Jurkat, Clone E6-1 (cell line): Measurements from ENCODE around the gene CD86.

Experiments
- DNase-seq: peaks from one replicate; pipeline ENCODE4 v3.0.0-alpha.2; 2011; ENCODE audit warnings: low read depth, low spot score
- H3K4me3 ChIP-seq: 2 replicates; pipeline ENCODE4 v1.5.1; 2011; ENCODE audit warnings: mild to moderate bottlenecking, low read length, control low read depth, moderate library complexity

The CD86 gene

DNA sequence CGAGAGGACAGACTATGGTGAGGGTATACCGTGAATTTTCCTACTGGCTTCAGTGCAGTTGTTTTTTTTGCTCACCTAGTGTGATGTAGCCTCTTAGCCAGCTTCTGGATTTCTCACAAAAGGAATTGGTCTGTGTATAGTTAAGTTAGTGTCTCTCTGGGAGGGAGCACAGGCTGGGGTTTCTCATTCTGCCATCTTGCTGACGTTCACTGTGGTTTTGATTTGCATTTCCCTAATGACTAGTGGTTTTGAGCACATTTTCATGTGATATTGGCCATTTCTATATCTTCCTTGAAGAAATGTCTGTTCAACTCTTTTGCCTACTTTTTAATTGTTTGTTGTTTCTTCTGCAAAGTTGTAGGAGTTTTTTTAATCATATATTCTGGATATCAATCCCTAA, 2.2 kb upstream of the CD86 start:
- H3K4me3 ChIP-seq = no peak overlapping the region

GRCh38 chr3:122057671-122058070, 2.5 kb downstream of the CD86 start:
- no peak for DNase-seq
- no peak overlapping the region for H3K4me3 ChIP-seq

More for the DNA sequence above, 2.2 kb upstream of the CD86 start:
- no peak for DNase-seq

DNA sequence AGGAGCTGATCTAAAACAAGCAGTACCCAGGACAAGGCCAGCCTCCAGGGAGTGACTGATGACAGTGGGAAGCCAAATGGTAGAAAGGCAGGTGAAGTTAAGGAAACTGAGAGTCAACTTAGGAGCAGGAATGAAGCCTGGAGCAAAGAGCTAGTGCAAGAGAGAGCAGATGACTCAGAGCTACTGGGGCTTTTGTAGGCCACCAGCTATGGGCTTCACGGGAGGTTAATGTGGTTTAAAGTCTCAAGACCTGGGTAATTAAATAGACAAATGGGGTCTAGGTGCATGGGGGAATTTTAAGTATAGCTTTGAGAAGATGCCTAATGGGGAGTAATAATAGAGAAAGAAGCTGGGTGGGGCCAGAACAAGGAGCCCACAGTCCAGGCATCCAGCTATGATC, 3.1 kb downstream of the CD86 start:
- no peak for DNase-seq
- H3K4me3 ChIP-seq = no peak overlapping the region

DNA sequence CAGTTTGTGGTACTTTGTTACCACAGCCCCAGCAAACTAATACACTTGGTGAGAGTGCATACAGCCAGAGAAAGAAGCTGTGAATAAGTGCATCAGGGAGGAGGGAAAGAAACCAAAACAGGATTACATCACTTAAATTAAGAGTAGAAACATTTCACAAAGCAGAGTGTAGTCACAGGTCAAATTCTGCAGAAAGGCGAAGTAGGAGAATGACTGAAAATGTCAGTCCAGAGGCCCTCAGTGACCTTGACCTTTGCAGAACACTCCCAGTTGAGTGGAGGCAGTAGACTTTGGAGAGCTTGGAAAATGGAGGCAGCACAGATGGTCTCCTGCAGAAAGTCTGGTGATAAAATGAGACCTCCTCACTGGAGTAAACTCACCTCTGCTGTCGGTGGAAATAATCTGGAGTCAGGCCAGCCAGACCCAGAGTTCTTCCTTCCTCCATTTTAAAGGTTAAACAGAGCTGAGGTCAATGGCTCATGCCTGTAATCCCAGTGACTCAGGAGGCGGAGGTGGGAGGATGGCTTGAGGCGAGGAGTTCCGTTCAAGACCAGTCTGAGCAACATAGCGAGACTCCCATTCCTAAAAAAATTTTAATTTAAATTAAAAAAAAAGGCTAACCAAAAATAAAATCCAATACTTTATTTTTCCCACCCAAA, 5.0 kb downstream of the CD86 start:
- no peak overlapping the region for H3K4me3 ChIP-seq
- no peak for DNase-seq

DNA sequence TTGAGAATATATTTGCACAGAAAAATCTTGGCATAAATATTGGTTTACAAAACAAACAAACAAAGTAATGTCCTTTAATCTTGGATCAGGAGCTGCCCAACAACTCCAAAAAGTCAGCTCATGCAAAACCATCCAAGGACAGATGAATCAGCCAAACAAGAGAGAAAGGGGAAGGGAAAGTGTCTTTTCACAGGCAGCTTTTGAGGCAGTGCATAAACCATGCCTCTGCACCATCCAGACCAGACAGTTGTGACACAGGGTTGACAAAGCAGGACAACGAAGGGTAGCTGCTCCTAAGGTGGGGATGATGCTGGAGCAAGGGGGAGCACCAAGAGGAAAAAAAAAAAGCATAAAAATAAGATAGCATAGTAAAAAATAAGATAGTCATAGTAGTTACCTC, 8.7 kb downstream of the CD86 start:
- DNase-seq = no peak
- H3K4me3 ChIP-seq = no peak overlapping the region

GRCh38 chr3:122064326-122064725, 9.2 kb downstream of the CD86 start:
- H3K4me3 ChIP-seq = no peak overlapping the region
- DNase-seq = no peak

DNA sequence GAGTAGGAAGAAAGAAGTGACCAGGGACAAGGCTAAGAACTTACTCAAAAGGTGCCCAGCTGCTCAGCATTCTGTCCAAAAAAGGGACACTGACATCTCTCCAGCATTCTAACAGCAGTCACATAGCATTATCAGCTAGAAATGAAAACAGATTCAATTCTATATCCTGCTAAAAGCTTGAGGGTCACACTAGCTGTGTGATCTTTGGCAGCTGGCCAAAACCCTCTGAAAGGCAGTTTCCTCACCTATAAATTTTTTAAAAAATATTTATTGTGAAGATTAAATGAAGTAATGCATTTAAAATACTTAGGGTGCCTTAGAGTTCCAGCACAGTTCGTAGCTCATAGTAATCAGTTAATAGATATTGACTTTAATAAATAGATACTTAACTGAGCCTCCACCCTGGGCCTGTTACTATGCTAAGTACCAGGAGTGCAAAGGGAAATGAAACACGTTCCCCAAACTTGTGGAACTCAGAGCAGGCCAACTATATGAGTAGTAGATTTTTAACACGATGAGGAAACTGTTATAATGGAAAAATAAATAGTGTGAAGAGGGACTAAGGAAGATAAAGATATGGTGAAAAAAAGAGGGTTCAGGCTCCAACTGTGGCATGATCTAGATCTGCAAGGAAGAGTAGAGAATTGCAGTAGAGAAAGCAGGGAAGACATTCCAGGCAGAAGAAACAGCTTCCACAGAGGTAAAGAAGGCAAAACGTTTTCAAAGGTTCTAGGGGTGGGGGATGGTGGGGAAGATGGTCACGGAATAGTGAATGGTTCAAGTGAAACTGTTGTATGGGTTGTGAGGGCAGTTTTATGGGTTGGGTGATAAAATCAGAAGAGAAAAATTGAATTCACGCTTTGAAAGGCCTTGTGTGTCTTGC, 11.4 kb downstream of the CD86 start:
- no peak overlapping the region for H3K4me3 ChIP-seq
- DNase-seq = no peak

DNA sequence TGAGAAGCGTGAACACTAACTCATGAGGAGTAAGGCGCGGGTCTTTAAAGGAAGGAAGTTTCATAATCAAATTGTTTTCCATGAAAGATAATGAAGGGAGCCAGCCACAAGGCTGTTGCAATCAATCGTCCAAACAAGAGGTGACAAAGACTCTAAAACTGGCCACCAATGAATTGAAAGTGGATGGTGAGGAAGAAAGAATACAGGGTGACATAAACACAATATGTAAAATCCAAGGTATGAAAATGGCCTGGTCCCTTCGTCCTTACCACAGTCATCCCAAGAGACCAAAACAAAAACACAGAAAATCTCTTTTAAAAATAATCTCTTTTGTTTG, 12.0 kb downstream of the CD86 start:
- no peak overlapping the region for H3K4me3 ChIP-seq
- DNase-seq = no peak

DNA sequence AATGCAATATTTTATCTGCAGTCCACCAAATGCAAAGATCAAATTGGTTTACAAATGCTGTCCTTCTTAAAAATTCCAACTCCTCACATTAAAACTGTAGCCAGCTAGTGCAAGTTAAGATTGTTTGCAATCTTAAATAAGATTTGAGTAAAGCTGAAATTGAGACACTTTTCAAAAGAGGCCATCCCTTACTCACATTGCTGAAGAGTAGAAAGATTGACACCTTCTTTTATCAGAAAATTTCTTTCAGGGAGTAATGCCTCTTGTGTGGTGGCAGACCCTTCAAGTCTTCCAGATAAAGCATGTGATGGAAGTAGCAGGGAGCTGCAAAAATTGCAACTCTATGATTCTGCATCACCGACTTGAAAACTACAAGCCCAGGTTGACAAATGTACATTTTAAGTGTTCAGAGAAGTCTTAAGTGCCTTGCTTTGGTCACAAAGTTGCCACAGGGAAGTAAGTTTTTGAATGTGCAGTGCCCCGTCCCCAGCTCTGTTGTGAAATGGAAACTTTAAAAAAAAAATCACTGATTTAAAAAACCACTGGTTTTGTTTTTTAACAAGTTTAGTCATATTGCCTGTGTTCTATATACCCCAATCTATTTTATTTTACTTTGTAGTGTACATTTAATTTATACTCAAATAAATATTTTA, 12.6 kb downstream of the CD86 start:
- DNase-seq = no peak
- no peak overlapping the region for H3K4me3 ChIP-seq

- no peak for DNase-seq
- H3K4me3 ChIP-seq = no peak overlapping the region
These were observed 19.6 kb downstream of the CD86 start for GRCh38 chr3:122074621-122075265.

GRCh38 chr3:122076491-122077292, 21.5 kb downstream of the CD86 start:
- H3K4me3 ChIP-seq = no peak overlapping the region

DNA sequence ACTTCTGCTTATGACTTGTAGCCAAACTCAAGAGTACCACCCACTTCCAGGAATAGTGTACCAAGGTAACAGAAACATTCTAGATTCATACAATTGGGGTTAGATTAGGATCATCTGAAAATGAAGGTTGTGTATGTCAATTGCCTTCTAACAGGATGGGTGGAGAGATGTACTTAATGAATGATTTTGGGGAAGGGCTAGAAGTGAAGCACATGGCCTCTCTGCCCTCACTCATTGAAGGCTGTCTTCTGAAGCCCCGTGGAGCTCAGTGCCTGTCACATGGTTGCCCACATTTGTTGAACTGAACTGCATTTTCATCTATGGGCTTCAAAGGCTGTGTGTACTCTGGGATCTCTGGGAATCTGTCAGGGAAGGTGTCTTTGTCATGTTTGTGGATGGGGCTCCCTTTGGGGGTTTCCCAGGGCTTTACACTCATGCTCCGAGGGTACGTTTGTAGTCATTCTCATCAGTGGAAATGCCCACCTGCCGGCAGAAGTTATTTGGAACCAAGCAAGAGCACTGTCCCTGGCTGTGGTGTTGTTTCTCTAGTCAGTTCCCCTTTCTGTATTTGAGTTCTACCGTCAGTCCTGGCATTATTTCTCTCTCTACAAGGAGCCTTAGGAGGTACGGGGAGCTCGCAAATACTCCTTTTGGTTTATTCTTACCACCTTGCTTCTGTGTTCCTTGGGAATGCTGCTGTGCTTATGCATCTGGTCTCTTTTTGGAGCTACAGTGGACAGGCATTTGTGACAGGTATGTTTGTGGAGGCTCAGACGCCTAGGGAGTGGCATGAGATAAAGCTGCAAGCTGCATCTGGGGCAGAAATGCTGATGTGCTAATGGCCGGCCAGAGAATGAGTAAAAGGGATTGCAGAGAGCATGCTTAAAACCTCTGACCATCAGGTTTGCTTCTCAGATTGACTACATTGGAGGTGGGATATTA, 22.4 kb downstream of the CD86 start:
- DNase-seq = no peak
- no peak overlapping the region for H3K4me3 ChIP-seq

More at GRCh38 chr3:122076491-122077292, 21.5 kb downstream of the CD86 start:
- no peak for DNase-seq

DNA sequence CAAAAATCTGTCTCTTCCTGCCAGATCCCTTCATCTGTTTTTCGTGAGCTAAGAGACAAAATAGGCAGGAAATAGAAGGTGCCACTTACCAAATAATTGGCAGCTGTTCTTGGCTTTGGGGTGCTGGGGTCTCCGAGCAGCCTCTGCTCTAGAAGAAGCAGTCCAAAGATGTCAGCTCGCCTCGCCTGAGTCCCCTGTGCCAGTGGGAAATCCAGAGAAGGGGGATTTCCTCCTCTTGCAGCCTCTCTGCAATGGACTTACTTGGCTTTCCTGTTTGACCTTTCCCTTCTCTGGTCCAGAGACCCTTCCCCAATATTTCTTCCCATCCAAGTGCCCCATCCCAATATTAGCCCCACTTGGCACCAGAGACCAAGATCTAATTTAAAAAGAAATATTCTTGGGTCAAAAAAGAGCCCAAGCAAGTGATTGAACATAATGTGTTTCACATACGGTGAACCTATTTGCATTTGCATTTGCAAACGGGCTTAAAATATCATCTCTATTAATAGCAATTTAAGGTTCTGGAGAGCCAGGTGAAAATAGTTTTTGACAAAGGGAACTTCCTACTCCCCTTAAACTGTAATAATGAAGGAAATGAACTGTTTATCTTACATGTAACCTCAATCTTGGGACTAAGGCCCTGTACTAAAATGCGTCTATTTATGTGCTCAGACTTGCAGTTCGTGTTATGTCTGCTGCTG, 23.2 kb downstream of the CD86 start:
- no peak overlapping the region for H3K4me3 ChIP-seq
- no peak for DNase-seq

GRCh38 chr3:122079524-122080206, 24.5 kb downstream of the CD86 start:
- DNase-seq = no peak
- H3K4me3 ChIP-seq = no peak overlapping the region

DNA sequence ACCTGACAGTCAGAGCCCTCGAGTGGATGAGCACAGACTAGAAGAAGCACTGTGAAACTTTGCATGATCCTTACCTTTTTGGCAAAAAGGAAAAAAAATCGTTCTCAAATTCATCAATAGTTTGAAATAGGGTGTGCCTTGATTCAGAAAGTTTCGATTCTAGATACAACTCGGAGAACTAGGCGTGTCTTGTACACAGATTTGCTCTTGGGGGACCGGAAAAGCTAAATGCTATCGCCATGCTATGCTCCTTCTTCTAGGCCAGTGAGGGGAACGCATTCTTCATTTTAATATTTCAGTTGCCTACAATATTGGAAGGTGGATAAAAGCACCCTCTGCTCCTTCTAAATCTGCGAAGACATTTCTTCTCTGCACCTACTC, 25.0 kb downstream of the CD86 start:
- DNase-seq = no peak
- no peak overlapping the region for H3K4me3 ChIP-seq

DNA sequence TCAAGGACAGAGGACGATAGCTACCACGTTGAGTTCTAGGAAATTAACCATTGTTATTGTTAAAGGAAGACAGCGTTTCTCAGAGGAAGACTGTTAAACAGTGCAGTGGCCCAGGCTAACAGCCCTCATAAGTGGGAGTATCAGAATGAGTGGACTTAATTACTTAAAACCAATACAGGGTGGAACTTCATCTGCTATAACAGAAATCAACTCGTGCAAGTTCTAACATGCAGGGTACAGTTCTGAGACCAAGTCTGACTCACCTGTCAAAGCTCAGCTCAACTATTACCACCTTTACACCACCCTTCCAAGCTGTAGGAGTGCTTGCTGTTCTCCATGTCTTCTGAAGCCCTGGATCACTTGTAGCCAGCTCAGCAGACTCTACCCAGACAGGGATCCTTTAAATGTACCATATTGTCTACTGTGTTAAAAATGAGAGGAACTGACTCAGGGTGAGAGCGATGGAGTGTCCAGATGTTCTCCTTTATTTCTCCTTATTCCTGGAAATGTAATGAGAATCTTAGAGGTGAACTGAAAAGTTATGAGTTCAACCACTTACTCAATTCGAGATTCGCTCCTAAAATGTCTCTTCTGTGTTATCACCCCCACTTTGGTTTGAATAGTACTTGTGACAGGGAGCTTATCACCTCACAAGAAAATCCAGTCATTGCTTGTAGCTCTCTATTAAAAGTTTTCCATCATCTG, 26.5 kb downstream of the CD86 start:
- H3K4me3 ChIP-seq = no peak overlapping the region
- no peak for DNase-seq
